DOHH2 (cell line): ENCODE measurements around the gene COL23A1.

ENCODE experiments used
- CTCF ChIP-seq: fragments of 200-600 bp; sonication (generic); IDR thresholded peaks from one replicate; pipeline ENCODE4 v1.5.1; 2014; ENCODE audit warnings: antibody characterized with exemption, mild to moderate bottlenecking, low read depth, low read length; ENCODE audit not compliant: poor library complexity, severe bottlenecking
- EZH2phosphoT487 ChIP-seq: fragments of 200-600 bp; sonication (generic); IDR thresholded peaks from 2 replicates; pipeline ENCODE4 v1.6.1; 2017; ENCODE audit warnings: borderline replicate concordance, mild to moderate bottlenecking, antibody characterized with exemption, low read length, moderate library complexity, mixed read lengths

- TF ChIP-seq CTCF (no peak), EZH2phosphoT487 (no peak)
These were observed 291.8 kb downstream of the COL23A1 start for GRCh38 chr5:178298283-178298807.
